Thyroid gland (tissue), 4 donors: ENCODE measurements around the gene INTS1.

Experiments used
- CTCF ChIP-seq, 6 experiments: fragments of 200-600 bp in 3 of 6; fragments of 450-650 bp in 3 of 6; sonication (generic) in 3 of 6; IDR thresholded peaks; one replicate each; pipeline ENCODE4 v1.5.1; 2016 to 2019; ENCODE audit warnings: antibody characterized with exemption in 6 of 6, mild to moderate bottlenecking in 2 of 6, inconsistent platforms in 1 of 6, moderate library complexity in 1 of 6
- POLR2A ChIP-seq, 2 donors: fragments of 450-650 bp; IDR thresholded peaks; one replicate each; pipeline ENCODE4 v1.6.1; 2017; ENCODE audit warnings: antibody characterized with exemption in 2 of 2, mild to moderate bottlenecking in 2 of 2, moderate library complexity in 1 of 2

GRCh38 chr7:1424041-1424440 lies 80.1 kb downstream of the INTS1 start:
- TF ChIP-seq CTCF (IDR thresholded peaks at IDR 0.05) (no peak), POLR2A (IDR thresholded peaks at IDR 0.05) (no peak)
